ENCODE results near the gene TSPAN9.
A peak's percentile ranks its signal among the peaks of the same experiment; 100 is the strongest.

Gene TSPAN9

DNA sequence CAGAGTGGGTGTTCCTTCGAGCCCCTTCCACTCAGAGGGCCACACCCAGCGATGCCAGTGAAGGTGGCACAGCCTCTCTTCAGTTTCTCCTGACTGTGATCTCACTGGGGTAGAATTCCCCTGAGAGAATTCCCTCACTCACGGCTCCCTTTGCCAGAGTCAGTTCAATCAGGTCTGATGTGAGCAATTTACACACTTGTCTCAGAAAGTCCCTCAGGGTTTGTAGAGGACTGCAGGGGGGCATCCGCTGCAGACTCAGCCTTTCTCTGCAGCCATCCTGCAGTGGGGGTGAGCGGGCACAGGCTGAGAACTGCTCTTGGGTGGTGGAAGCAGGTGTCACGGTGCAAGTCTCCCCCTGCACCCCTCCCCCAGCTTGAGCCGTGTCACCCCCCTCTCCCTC is 208.4 kb downstream of the TSPAN9 start:
- peaks cover 0 to 50% (median 0%) of the 10 kb centered on the region in 11 experiments; a peak in 4 of 22 replicates for H3K27me3 ChIP-seq
- H3K9ac ChIP-seq: peak overlapping the region in 2 of 11 experiments; percentile 5 to 13; a peak in 2 of 22 replicates
- H3K36me3 ChIP-seq: no peaks in the 10 kb centered on the region
- H3K27ac ChIP-seq: no peak overlapping the region
- H3K9me3 ChIP-seq (replicated peaks in 1 of 11): no peaks in the 10 kb centered on the region
- H3K4me3 ChIP-seq: peak overlapping the region in 1 of 10 experiments; percentile 1; a peak in 1 of 20 replicates
- no peak for TF ChIP-seq Cebpa-rat (IDR thresholded peaks at IDR 0.05)
- peaks cover 47 to 72% (median 68%) of the 10 kb centered on the region in 10 experiments for H3K4me1 ChIP-seq
- peak overlapping the region; percentile 72 to 92 (median 82) for H3K4me2 ChIP-seq
- H4K20me1 ChIP-seq: peaks cover 0 to 41% (median 0%) of the 10 kb centered on the region in 11 experiments; a peak in 6 of 22 replicates

DNA sequence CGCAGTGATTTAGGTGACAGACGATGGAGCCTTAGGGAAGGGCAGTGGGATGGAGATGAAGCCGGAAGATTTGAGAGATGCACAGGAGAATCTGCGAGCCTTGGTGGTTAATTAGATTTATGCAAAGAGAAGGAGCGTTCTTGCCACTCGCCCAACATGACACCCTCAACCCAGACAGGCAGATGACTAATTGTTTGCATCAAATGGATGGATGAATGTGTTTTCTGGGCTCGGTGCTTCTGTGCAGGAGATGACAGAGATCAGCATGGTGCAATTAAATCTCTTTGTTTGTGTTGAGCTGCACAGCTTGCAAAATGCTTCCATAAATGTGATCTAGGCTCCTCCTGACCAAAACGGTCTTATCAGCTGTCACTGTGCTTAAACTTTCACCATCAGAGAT is 211.5 kb downstream of the TSPAN9 start:
- Histone ChIP-seq H4K20me1 (peaks cover 0 to 30% (median 0%) of the 10 kb centered on the region in 11 experiments; a peak in 5 of 22 replicates), H3K27ac (no peak overlapping the region), H3K4me3 (no peak overlapping the region), H3K9ac (no peak overlapping the region), H3K4me2 (no peak overlapping the region), H3K36me3 (no peaks in the 10 kb centered on the region), H3K27me3 (peaks cover 0 to 37% (median 0%) of the 10 kb centered on the region in 11 experiments; a peak in 4 of 22 replicates), H3K4me1 (peaks cover 33 to 47% (median 43%) of the 10 kb centered on the region in 10 experiments), H3K9me3 (replicated peaks in 1 of 11) (no peaks in the 10 kb centered on the region)
- TF ChIP-seq Cebpa-rat (IDR thresholded peaks at IDR 0.05): no peak

DNA sequence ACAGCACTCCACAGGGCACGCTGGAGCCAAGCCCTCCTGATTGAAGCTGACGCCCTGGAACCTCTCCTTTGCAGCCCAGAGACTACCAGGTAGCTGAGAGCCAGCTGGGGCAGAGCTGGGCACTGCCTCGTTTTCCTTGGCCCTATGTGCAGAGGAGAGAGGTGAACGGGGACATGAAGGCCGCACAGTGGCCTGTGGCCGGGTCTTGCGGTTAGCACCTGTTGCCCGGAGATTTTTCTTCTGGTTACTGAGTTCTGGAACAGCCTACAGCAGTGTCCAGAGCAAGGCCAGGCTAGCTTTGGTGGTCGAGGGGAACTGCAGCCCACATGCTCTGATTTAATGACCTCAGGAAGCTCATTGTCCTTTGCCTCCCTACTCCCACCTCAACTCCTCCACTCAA is 212.5 kb downstream of the TSPAN9 start:
- no peak overlapping the region for H3K4me3 ChIP-seq
- no peak overlapping the region for H3K27ac ChIP-seq
- H3K9me3 ChIP-seq (replicated peaks in 1 of 11): no peaks in the 10 kb centered on the region
- H3K27me3 ChIP-seq: peaks cover 0 to 29% (median 0%) of the 10 kb centered on the region in 11 experiments; a peak in 4 of 22 replicates
- peaks cover 0 to 40% (median 0%) of the 10 kb centered on the region in 11 experiments; a peak in 5 of 22 replicates for H4K20me1 ChIP-seq
- TF ChIP-seq Cebpa-rat (IDR thresholded peaks at IDR 0.05): no peak
- H3K36me3 ChIP-seq: no peaks in the 10 kb centered on the region
- H3K4me2 ChIP-seq: no peak overlapping the region
- no peak overlapping the region for H3K9ac ChIP-seq
- peaks cover 26 to 47% (median 43%) of the 10 kb centered on the region in 10 experiments for H3K4me1 ChIP-seq

GRCh38 chr12:3291939-3292338 is 214.8 kb downstream of the TSPAN9 start:
- Histone ChIP-seq H3K27me3 (peaks cover 0 to 10% (median 0%) of the 10 kb centered on the region in 11 experiments; a peak in 1 of 22 replicates), H3K4me2 (no peak overlapping the region), H3K9ac (no peak overlapping the region), H3K9me3 (replicated peaks in 1 of 11) (no peaks in the 10 kb centered on the region), H4K20me1 (peaks cover 0 to 38% (median 0%) of the 10 kb centered on the region in 11 experiments; a peak in 6 of 22 replicates), H3K27ac (no peak overlapping the region), H3K4me3 (no peak overlapping the region), H3K4me1 (peaks cover 4 to 34% (median 25%) of the 10 kb centered on the region in 10 experiments), H3K36me3 (no peaks in the 10 kb centered on the region)
- no peak for TF ChIP-seq Cebpa-rat (IDR thresholded peaks at IDR 0.05)

- Histone ChIP-seq H3K9ac (peak overlapping the region in 1 of 11 experiments; percentile 14; a peak in 1 of 22 replicates), H4K20me1 (peaks cover 0 to 34% (median 0%) of the 10 kb centered on the region in 11 experiments; a peak in 5 of 22 replicates), H3K4me1 (peaks cover 0 to 33% (median 21%) of the 10 kb centered on the region in 10 experiments; a peak in 17 of 20 replicates), H3K36me3 (no peaks in the 10 kb centered on the region), H3K4me3 (no peak overlapping the region), H3K27ac (no peak overlapping the region), H3K27me3 (0 out of 22 replicates have a peak, but pooled peaks cover 0 to 7% (median 0%) of the 10 kb centered on the region in 11 experiments), H3K9me3 (replicated peaks in 1 of 11) (no peaks in the 10 kb centered on the region), H3K4me2 (peak overlapping the region in 3 of 11 experiments; percentile 56 to 77 (median 56); a peak in 5 of 22 replicates)
- no peak for TF ChIP-seq Cebpa-rat (IDR thresholded peaks at IDR 0.05)
Observed at GRCh38 chr12:3292677-3293412, 215.7 kb downstream of the TSPAN9 start.

GRCh38 chr12:3293446-3294161 is 216.4 kb downstream of the TSPAN9 start:
- Histone ChIP-seq H3K4me3 (no peak overlapping the region), H3K4me1 (peaks cover 0 to 37% (median 21%) of the 10 kb centered on the region in 10 experiments; a peak in 17 of 20 replicates), H3K27ac (no peak overlapping the region), H3K9me3 (replicated peaks in 1 of 11) (no peaks in the 10 kb centered on the region), H4K20me1 (peaks cover 0 to 34% (median 0%) of the 10 kb centered on the region in 11 experiments; a peak in 6 of 22 replicates), H3K4me2 (peak overlapping the region in 9 of 11 experiments; percentile 29 to 77 (median 56); a peak in 18 of 22 replicates), H3K36me3 (no peaks in the 10 kb centered on the region), H3K9ac (peak overlapping the region in 1 of 11 experiments; percentile 15; a peak in 1 of 22 replicates), H3K27me3 (no peaks in the 10 kb centered on the region)
- no peak for TF ChIP-seq Cebpa-rat (IDR thresholded peaks at IDR 0.05)

DNA sequence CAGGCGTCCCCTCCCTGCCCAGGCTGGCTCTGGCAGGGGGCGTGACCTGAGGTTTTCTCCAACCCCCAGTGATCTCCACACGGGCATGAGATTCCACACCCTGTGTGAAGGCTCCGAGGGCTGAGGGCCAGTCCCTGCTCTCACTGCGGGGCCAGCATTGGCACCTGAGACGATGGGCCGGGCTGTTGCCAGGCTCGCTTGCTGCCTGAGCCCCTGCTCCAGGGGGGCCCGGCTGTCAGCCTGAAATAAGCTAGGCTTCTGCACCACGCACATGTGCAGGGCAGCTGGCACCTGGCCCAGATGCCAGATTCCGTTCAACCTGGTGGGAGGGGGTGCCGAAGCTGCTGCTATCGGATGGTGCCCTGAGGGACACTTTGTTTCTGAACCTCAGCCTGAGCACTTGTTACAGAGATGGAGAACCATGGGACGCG is 217.3 kb downstream of the TSPAN9 start:
- TF ChIP-seq Cebpa-rat (IDR thresholded peaks at IDR 0.05): no peak
- H3K4me1 ChIP-seq: peaks cover 0 to 38% (median 24%) of the 10 kb centered on the region in 10 experiments; a peak in 17 of 20 replicates
- H3K4me3 ChIP-seq: no peak overlapping the region
- no peaks in the 10 kb centered on the region for H3K36me3 ChIP-seq
- no peaks in the 10 kb centered on the region for H3K27me3 ChIP-seq
- no peak overlapping the region for H3K27ac ChIP-seq
- peaks cover 0 to 35% (median 0%) of the 10 kb centered on the region in 11 experiments; a peak in 5 of 22 replicates for H4K20me1 ChIP-seq
- H3K9ac ChIP-seq: peak overlapping the region in 3 of 11 experiments; percentile 9 to 50 (median 21); a peak in 2 of 22 replicates
- no peaks in the 10 kb centered on the region for H3K9me3 ChIP-seq (replicated peaks in 1 of 11)
- H3K4me2 ChIP-seq: peak overlapping the region in 9 of 11 experiments; percentile 29 to 77 (median 56); a peak in 18 of 22 replicates

DNA sequence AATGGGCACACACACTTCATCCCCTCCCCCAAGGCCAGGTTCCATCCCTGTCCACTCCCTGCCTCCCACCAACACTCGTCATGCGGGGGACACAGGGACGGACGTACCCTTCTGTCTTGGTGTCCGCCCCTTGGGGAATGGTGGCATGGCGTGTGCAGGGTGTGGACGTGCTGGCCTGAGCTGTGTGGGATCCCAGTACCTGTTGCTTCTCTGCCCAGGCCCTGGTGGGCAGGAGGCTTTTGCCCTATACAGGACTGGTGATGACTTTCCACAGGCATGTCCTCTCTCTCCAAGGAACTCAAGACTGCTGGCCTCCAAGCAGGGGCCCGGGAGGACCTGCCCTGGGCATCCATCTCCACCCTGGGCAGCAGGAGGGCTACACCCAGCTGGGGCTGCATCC is 218.0 kb downstream of the TSPAN9 start:
- Histone ChIP-seq H3K9ac (no peak overlapping the region), H3K4me2 (peak overlapping the region in 6 of 11 experiments; percentile 56 to 77 (median 62); a peak in 8 of 22 replicates), H3K36me3 (no peaks in the 10 kb centered on the region), H3K27me3 (no peaks in the 10 kb centered on the region), H3K27ac (no peak overlapping the region), H4K20me1 (peaks cover 0 to 37% (median 0%) of the 10 kb centered on the region in 11 experiments; a peak in 5 of 22 replicates), H3K4me1 (peaks cover 0 to 46% (median 31%) of the 10 kb centered on the region in 10 experiments; a peak in 19 of 20 replicates), H3K4me3 (no peak overlapping the region), H3K9me3 (replicated peaks in 1 of 11) (no peaks in the 10 kb centered on the region)
- TF ChIP-seq Cebpa-rat (IDR thresholded peaks at IDR 0.05): no peak
